HG03575 (cell line): ENCODE measurements around the gene SPOCK2.

Experiments used
- ATAC-seq: cut with Tn5 transposase; IDR thresholded peaks from one replicate; pipeline ENCODE4 v1.9.1; 2021; ENCODE audit not compliant: unreplicated experiment, insufficient number of reproducible peaks, low FRiP score; ENCODE audit errors: extremely low read depth

The SPOCK2 gene

DNA sequence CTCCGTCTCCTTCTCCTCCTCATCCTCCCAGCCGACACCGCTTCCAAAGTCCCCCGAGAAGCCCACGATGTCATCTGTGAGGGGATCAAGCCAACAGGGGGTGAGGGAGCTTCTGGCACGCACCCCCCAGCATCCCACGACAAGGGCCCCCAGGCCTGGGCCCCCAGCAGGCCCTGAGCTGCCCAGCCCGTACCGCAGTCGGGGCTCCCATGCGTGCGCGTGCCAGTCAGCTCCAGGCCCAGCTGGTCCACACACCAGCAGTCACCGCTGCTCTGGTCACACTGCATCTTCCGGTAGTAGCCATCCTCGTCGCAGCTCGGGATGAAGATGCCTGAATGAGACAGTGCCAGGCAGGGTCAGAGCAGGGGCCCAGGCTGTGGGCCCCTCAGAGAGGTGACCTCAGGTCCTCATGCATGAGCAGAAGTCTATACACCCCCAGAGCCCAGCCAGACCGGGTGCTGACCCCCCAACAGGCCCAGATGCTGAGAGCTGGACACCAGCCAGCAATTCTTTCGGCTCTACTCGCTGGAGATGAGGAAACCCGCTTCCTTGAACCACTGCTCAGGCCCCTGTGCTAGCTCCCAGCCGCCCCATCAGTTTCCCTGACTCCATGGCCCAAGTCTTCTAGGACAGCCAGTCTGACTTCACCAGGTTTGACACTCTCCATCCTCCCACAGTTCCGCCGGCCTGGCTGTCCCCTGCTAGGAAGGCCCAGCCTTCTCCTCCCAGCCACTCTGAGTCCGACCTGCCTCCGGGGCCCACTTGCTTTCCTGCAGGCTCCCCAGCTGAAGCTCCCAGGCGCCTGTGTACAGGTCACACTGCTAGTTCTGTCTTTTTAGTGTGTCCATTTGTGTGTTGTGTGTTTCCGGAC, 25.3 kb downstream of the SPOCK2 start:
- no peak for ATAC-seq

- ATAC-seq = no peak
Measured at GRCh38 chr10:72062382-72062781, 26.0 kb downstream of the SPOCK2 start.

DNA sequence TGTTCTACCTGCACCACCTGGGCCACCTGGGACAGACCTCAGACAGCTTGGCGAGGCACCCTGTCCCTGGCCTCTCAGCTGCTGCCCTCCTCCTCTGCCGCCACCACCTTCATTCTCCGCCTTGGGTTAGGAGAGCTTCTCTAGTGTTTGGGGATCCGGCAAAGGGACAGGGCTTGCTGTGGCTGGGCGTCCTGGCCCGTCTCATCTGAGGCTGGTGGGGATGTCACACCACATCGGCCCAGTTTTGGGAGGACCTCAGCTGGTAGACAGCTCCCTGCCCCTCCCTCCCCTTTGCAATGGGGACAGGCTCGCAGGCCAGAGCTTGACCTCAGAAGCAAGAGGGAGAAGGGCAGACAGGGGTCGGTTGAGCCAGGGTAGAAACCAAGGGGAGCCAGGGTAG, 26.4 kb downstream of the SPOCK2 start:
- ATAC-seq = no peak

- no peak for ATAC-seq
Measured at GRCh38 chr10:72061491-72061890, 26.9 kb downstream of the SPOCK2 start.

GRCh38 chr10:72059843-72060822, 28.2 kb downstream of the SPOCK2 start:
- ATAC-seq = no peak

DNA sequence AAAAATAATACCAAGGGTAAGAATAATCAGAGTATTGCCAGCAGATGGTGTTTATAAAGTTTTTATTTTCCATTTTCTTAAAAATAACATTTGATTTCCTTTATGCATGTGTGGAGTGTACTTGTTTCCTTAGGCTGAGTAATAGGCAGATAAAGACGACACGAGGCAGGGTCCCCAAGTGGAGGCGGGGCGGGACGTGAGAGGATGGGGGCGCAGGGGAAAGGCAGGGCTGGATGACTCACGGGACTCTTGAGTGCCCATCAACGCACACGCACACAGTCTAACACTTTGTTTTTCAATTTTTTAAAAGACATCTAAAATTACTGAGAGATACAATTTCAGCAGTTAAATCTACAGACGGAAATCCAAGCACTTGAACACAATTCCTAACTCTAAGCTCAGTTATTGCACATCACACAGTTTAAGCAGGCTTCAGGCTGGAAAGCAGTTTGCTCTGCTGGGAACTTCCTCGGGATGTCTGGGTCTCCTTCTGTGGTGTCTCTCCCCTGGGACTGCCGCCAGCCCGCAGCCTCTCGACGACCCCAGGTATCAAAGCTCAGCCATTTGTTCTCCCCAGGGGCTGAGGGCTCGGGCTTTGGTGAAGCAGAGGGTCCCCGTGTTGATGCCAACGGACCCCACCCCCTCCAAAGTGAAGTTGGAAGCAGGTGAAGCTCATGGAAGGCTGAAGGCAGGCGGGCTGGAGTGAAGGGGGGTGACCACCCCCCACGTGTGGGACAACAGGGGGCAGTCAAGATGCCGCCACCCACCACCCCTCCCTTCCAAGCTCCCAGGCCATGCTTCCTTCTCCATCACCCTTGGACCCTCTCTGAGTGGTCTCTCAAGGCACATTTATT, 29.1 kb downstream of the SPOCK2 start:
- ATAC-seq = no peak

DNA sequence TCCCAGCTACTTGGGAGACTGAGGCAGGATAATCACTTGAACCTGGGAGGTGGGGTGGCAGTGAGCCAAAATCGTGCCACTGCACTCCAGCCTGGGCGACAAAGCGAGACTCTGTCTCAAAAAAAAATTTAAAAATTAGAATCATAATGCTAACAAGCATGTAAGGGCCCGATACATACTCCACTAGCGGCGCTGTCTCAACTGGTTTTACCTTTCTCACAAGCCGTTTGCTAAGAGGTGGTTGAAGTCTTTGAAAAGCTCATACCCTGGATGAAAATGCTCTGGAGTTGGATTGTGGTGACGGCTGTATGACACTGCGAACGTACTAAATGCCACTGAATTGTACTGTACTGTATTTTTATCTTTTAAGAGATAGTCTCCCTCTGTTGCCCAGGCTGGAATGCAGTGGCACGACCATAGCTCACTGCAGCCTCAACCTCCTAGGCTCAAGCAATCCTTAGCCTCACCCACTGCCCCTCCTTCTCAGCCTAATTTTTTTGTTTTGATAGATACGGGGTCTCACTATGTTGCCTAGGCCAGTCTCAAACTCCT, 29.9 kb downstream of the SPOCK2 start:
- ATAC-seq = no peak

- ATAC-seq = no peak
Measured at GRCh38 chr10:72056932-72057751, 31.2 kb downstream of the SPOCK2 start.

DNA sequence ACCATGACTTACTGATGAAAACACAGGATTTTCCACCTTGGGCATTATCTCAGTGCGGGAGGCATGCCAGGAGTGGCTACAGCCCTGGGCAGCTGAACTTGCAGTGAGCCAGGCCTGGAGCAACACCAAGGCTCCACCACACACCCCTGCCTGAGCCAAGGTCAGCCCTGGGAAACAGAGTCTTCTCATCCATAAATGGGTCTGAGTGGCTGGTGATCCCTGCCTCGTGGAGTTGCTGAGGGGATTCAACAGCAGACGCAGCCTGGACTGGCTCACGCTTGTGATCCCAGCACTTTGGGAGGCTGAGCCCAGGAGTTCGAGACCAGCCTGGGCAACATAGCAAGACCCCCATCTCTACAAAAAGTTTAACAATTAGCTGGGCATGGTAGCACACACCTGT, 32.2 kb downstream of the SPOCK2 start:
- ATAC-seq = no peak

DNA sequence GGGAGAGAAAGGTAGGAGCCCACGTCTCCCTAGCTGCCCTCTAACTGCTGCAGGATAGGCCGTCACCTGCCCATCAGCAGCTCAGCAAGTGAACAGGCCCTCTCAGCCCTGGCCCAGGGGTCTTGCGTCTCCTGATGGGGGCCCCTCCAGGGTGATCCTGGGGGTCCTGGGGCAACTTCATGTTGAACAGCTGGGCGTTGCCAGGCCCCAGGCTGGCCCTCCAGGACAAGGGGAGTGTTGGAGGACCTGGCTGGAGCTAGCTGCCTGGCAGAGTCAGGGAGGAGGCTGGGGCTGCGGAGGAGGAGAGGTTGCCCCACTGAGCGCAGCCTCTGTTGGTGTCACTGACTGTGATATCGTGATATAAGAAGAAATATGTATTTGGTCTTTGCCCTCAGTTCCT, 34.7 kb downstream of the SPOCK2 start:
- no peak for ATAC-seq

DNA sequence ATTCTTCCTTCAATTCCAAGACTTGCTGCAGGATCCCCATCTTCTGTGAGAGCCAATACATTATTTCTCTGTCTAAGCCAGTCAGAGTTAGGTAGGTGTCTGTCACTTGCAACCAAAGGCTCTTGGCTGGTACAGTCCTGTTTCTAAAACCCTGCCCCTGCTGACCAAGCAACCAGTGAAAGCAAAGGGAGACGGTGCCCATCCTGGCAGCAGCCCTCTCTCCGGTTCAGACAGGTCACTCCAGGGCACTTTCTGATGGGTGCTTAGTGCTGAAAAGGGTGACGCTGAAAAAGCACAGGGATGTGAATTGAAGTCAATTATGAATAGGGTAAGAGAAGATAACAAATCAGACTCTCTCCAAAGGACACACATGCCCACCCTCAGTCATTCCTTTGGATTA, 37.5 kb downstream of the SPOCK2 start:
- no peak for ATAC-seq

- no peak for ATAC-seq
Measured at GRCh38 chr10:72049969-72050781, 38.2 kb downstream of the SPOCK2 start.

DNA sequence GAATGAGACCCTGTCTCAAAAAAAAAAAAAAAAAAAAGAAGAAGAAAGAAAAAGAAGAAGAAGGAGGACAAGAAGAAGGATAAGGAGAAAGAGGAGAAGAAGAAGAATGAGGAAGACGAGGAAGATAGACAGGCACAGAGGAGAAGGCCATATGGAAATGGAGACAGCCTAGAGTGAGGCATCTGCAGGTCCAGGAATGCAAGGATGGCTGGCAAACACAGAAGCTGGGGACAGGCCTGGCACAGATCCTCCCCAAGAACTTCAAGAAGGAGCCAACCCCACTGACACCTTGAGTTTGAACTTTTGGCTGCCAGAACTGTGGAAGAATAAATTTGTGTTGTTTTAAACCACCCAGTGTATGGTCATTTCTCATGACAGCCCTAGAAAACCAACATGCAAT, 38.9 kb downstream of the SPOCK2 start:
- no peak for ATAC-seq

DNA sequence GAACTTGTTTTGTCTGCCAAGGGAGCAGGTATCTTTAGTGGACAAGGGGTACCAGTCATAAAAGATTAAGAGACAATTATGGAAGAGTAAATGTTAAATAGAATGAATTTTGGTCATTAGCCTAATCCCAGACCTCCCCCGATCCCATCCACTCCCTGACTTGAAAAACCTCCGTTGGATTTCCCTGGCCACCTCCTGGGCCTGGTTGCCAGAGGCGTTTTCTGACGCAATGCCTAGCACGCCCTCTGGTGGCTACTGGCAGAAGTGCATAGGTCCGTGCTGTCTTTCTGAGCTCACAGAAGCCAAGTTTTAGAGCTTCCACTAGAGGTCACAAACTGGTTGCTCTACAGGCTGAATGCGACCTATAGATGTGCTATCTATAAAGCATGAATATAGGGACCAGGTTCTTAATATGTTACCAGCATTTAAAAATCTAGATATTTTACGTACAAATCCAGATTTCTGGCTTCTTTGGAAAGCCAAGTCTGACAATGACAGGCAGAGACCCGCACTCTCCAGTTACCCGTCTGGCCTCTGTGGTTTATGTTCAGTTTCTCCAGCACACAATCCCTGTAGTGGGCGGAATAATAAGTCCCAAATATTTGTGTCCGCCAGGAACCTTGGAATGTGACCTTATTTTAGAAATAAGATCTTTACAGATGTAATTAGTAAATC, 39.8 kb downstream of the SPOCK2 start:
- ATAC-seq = no peak

GRCh38 chr10:72045586-72045985, 42.8 kb downstream of the SPOCK2 start:
- ATAC-seq = no peak

DNA sequence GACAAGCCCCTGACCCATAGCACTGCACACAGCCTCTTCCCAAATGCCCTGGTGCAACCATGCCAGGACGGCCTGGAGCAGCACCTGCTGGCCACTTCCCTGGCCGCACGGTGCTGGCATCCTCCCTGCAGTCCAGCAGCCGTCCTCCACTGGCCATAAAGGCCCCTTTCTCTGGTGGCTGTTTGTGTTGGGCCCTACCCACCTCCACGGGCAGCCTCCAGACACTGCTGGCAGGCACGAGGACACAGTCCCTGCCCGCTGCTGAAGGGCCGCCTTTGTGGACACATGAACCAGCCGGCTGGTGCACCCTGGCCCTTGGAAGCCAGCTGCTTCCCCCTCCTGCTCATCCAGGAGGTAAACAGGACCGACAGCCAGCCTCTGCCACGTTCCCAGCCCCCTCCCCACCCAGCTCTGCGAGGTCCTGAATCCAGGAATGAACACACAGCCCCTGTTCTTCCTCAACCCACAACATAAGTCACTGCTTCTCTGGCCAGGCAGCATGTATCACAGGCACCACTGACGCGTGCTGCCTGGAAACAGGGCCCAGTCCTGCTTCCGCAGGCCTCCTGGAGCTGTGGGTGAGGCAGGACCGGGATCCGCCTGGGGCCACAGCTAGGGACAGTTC, 43.8 kb downstream of the SPOCK2 start:
- no peak for ATAC-seq
